GM08714 (cell line): Measurements from ENCODE around the gene VN1R2.
A peak's percentile ranks its signal among the peaks of the same experiment; 100 is the strongest.
"Not testable (repeated sequence)": the region's sequence is repeated elsewhere in the genome, so short reads cannot be mapped to it uniquely, and the experiment has no call there.

Source experiments
- H3K4me3 ChIP-seq: fragments of 200-500 bp; sonication (Bioruptor generic); 2 replicates; pipeline ENCODE4 v1.5.1; 2014; ENCODE audit warnings: mild to moderate bottlenecking, low read length, inconsistent platforms
- ZNF274 ChIP-seq: IDR thresholded peaks from 2 replicates; pipeline ENCODE4 v1.6.1; 2012; ENCODE audit warnings: mild to moderate bottlenecking, low read depth, low read length

Gene VN1R2

GRCh38 chr19:53257715-53258342 lies at the start of gene VN1R2:
Gene VN1R2, plus strand, starts transcription at chr19:53258292. Its CDS starts 84 bp downstream, at chr19:53258376.
- H3K4me3 ChIP-seq: not testable (repeated sequence)

GRCh38 chr19:53211554-53211953 lies 46.5 kb upstream of the VN1R2 start:
- not testable (repeated sequence) for H3K4me3 ChIP-seq
- TF ChIP-seq ZNF274: peak; percentile 61; the same call in 1 of the 2 replicates

- no peak overlapping the region for H3K4me3 ChIP-seq
- peak; percentile 90 for TF ChIP-seq ZNF274
Measured at GRCh38 chr19:53212703-53213320, 45.3 kb upstream of the VN1R2 start.

- not testable (repeated sequence) for H3K4me3 ChIP-seq
Measured at GRCh38 chr19:53222716-53223115, 35.4 kb upstream of the VN1R2 start.

DNA sequence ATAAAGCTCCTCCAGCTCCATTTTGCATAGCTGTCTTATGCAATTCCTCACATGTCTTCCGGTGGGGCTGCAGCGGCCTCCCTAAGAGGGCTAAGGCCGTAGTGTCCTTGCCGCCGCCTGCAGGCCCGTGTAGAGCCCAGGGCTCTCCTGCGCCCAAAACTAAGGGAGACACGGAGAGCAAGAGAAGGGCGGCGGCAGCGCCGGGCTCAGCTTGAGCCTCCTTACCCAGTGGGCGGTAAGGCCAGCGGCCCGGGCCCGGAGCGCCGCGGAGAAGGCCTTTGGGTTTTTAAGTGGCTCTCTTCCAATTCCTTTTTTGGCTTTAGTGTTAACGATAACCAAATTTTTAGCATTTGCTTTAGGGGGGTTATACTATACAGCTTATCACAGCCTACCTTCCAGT lies 33.5 kb upstream of the VN1R2 start:
- TF ChIP-seq ZNF274: no peak
- no peak overlapping the region for H3K4me3 ChIP-seq

DNA sequence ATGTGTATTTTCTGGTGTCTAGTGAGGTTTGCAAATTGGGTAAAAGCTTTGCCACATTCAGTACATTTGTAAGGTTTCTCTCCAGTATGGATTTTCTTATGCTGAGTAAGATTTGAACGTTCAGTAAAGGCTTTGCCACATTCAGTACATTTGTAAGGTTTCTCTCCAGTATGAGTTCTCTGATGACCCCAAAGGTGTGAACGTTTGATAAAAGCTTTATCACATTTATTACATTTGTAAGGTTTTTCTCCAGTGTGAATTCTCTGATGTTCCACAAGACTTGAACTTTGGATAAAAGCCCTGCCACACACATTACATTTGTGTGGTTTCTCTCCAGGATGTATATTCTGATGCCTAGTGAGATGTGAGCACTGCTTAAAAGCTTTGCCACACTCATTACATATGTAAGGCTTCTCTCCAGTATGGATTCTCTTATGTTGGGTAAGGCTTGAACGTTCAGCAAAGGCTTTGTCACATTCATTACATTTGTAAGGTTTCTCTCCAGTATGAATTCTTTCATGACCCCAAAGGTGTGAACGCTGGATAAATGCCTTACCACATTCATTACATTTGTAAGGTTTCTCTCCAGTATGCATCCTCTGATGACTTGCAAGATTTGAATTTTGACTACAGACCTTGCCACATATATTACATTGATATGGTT lies 20.8 kb upstream of the VN1R2 start:
- no peak overlapping the region for H3K4me3 ChIP-seq
- peak; percentile 84 for TF ChIP-seq ZNF274

GRCh38 chr19:53246498-53246897 lies 11.6 kb upstream of the VN1R2 start:
- H3K4me3 ChIP-seq: no peak overlapping the region
- no peak for TF ChIP-seq ZNF274

GRCh38 chr19:53254411-53255341 lies 3.4 kb upstream of the VN1R2 start, which contains the start of gene ZNF677:
Gene ZNF677, minus strand, starts transcription at chr19:53254873. Its CDS starts 3,323 bp downstream, at chr19:53251550.
- H3K4me3 ChIP-seq: peak within 1 kb of the TSS; percentile 90; the same call in 1 of the 2 replicates
- no peak for TF ChIP-seq ZNF274

GRCh38 chr19:53267623-53268022 lies 9.5 kb downstream of the VN1R2 start, which contains the start of gene VN1R4:
Gene VN1R4, minus strand, starts transcription at chr19:53267723. Its CDS starts 58 bp downstream, at chr19:53267665.
- not testable (repeated sequence) for H3K4me3 ChIP-seq

GRCh38 chr19:53269861-53270260 lies 11.8 kb downstream of the VN1R2 start:
- H3K4me3 ChIP-seq: not testable (repeated sequence)

GRCh38 chr19:53272044-53272443 lies 14.0 kb downstream of the VN1R2 start:
- no peak for TF ChIP-seq ZNF274
- no peak overlapping the region for H3K4me3 ChIP-seq

- TF ChIP-seq ZNF274: no peak
- H3K4me3 ChIP-seq: no peak overlapping the region
Measured at GRCh38 chr19:53275480-53275879, 17.4 kb downstream of the VN1R2 start.

GRCh38 chr19:53281947-53282346 lies 23.9 kb downstream of the VN1R2 start:
- not testable (repeated sequence) for H3K4me3 ChIP-seq

- TF ChIP-seq ZNF274: no peak
- H3K4me3 ChIP-seq: no peak overlapping the region
Measured at GRCh38 chr19:53285087-53285486, 27.0 kb downstream of the VN1R2 start.
